H9 (cell line): Measurements from ENCODE around the gene PAFAH1B2. TPM values are rescaled to one million over a fixed set of nuclear protein-coding genes. Genes with fewer than 3 reads are reported as not detected.

Experiments used
- DNase-seq: peaks from one replicate; pipeline ENCODE4 v3.0.0-alpha.2; 2017
- H2AFZ ChIP-seq: one replicate; pipeline ENCODE4 v1.6.1; 2013; ENCODE audit warnings: mild to moderate bottlenecking, low read length, control low read depth, moderate library complexity
- H2AK5ac ChIP-seq: 2 replicates; pipeline ENCODE4 v1.6.1; 2013; ENCODE audit warnings: low read length, control low read depth, mixed read lengths; ENCODE audit not compliant: insufficient read length
- H2BK120ac ChIP-seq: one replicate; pipeline ENCODE4 v1.6.1; 2013; ENCODE audit warnings: low read depth, mild to moderate bottlenecking, low read length, control low read depth, inconsistent platforms; ENCODE audit not compliant: poor library complexity, severe bottlenecking
- H2BK12ac ChIP-seq: 2 replicates; pipeline ENCODE4 v1.6.1; 2013; ENCODE audit warnings: low read length, control low read depth, mixed read lengths, low read depth; ENCODE audit not compliant: insufficient read length
- H2BK15ac ChIP-seq: 2 replicates; pipeline ENCODE4 v1.6.1; 2013; ENCODE audit warnings: low read depth, low read length, control low read depth
- H2BK20ac ChIP-seq: one replicate; pipeline ENCODE4 v1.6.1; 2013; ENCODE audit warnings: low read depth, mild to moderate bottlenecking, low read length, control low read depth, inconsistent platforms; ENCODE audit not compliant: poor library complexity, severe bottlenecking
- H2BK5ac ChIP-seq: 2 replicates; pipeline ENCODE4 v1.6.1; 2013; ENCODE audit warnings: low read length, control low read depth, mixed read lengths; ENCODE audit not compliant: insufficient read length
- H3K14ac ChIP-seq: 2 replicates; pipeline ENCODE4 v1.6.1; 2013; ENCODE audit warnings: low read length, control low read depth; ENCODE audit not compliant: insufficient read depth
- H3K18ac ChIP-seq: 2 replicates; pipeline ENCODE4 v1.6.1; 2013; ENCODE audit warnings: low read depth, mild to moderate bottlenecking, mixed read lengths, low read length, control low read depth; ENCODE audit not compliant: insufficient read length
- H3K23ac ChIP-seq: 2 replicates; pipeline ENCODE4 v1.6.1; 2013; ENCODE audit warnings: low read length, control low read depth, mixed read lengths, low read depth; ENCODE audit not compliant: insufficient read length
- H3K23me2 ChIP-seq: 2 replicates; pipeline ENCODE4 v1.6.1; 2013; ENCODE audit warnings: low read depth, mild to moderate bottlenecking, mixed read lengths, low read length, control low read depth; ENCODE audit not compliant: insufficient read length, poor library complexity, severe bottlenecking
- H3K27ac ChIP-seq: 2 replicates; pipeline ENCODE4 v1.5.1; 2013; ENCODE audit warnings: low read length, control low read depth, mixed read lengths, low read depth; ENCODE audit not compliant: insufficient read length
- H3K27me3 ChIP-seq: 2 replicates; pipeline ENCODE4 v1.6.1; 2013; ENCODE audit warnings: low read length, control low read depth, inconsistent platforms; ENCODE audit not compliant: insufficient read depth
- H3K4ac ChIP-seq: 2 replicates; pipeline ENCODE4 v1.6.1; 2013; ENCODE audit warnings: low read depth, mild to moderate bottlenecking, control low read depth, inconsistent platforms, low read length, moderate library complexity
- H3K4me1 ChIP-seq: 2 replicates; pipeline ENCODE4 v1.6.1; 2013; ENCODE audit warnings: low read length, control low read depth, inconsistent platforms; ENCODE audit not compliant: insufficient read depth
- H3K4me2 ChIP-seq: 2 replicates; pipeline ENCODE4 v1.6.1; 2013; ENCODE audit warnings: low read length, control low read depth, mixed read lengths; ENCODE audit not compliant: insufficient read length, insufficient read depth
- H3K56ac ChIP-seq: 2 replicates; pipeline ENCODE4 v1.6.1; 2013; ENCODE audit warnings: low read depth, mild to moderate bottlenecking, mixed read lengths, low read length, control low read depth; ENCODE audit not compliant: insufficient read length
- H3K79me1 ChIP-seq: 2 replicates; pipeline ENCODE4 v1.6.1; 2013; ENCODE audit warnings: low read depth, mild to moderate bottlenecking, moderate library complexity, low read length, control low read depth, inconsistent platforms; ENCODE audit not compliant: insufficient read depth, poor library complexity, severe bottlenecking
- H3K79me2 ChIP-seq: 2 replicates; pipeline ENCODE4 v1.6.1; 2013; ENCODE audit warnings: low read length, control low read depth, inconsistent platforms; ENCODE audit not compliant: insufficient read depth
- H3K9ac ChIP-seq: 2 replicates; pipeline ENCODE4 v1.6.1; 2013; ENCODE audit warnings: low read length, control low read depth, mixed read lengths; ENCODE audit not compliant: insufficient read length; ENCODE audit errors: extremely low read depth
- H3K9me3 ChIP-seq: one replicate; pipeline ENCODE4 v1.6.1; 2013; ENCODE audit warnings: low read depth, low read length, inconsistent platforms; ENCODE audit not compliant: control insufficient read depth
- H3T11ph ChIP-seq: one replicate; pipeline ENCODE4 v1.6.1; 2013; ENCODE audit warnings: mild to moderate bottlenecking, low read length, control low read depth, inconsistent platforms
- H4K20me1 ChIP-seq: one replicate; pipeline ENCODE4 v1.6.1; 2013; ENCODE audit not compliant: control insufficient read depth, insufficient read length, insufficient read depth
- H4K5ac ChIP-seq: 2 replicates; pipeline ENCODE4 v1.6.1; 2013; ENCODE audit warnings: low read depth, mild to moderate bottlenecking, mixed read lengths, low read length, control low read depth; ENCODE audit not compliant: insufficient read length
- H4K8ac ChIP-seq: replicated peaks from 2 replicates; pipeline ENCODE4 v1.6.1; 2013; ENCODE audit warnings: low read length, control low read depth, mixed read lengths, low read depth; ENCODE audit not compliant: insufficient read length
- H4K91ac ChIP-seq: 2 replicates; pipeline ENCODE4 v1.6.1; 2013; ENCODE audit warnings: low read depth, mild to moderate bottlenecking, moderate library complexity, mixed read lengths, low read length, control low read depth; ENCODE audit not compliant: insufficient read length
- H3K27ac Mint-ChIP-seq, 3 experiments: 2 replicates in 2 of 3; 3 replicates in 1 of 3; pipeline ENCODE4 v1.8.0; 2020 to 2021; ENCODE audit warnings: mixed read lengths in 3 of 3, mild to moderate bottlenecking in 1 of 3, moderate library complexity in 1 of 3
- H3K27me3 Mint-ChIP-seq: 2 replicates; pipeline ENCODE4 v1.8.0; 2021; ENCODE audit warnings: low read depth, mild to moderate bottlenecking, moderate library complexity, mixed read lengths
- H3K36me3 Mint-ChIP-seq, 3 experiments: 2 replicates in 2 of 3; 3 replicates in 1 of 3; pipeline ENCODE4 v1.8.0; 2020 to 2021; ENCODE audit warnings: low read depth in 3 of 3, mixed read lengths in 3 of 3; ENCODE audit not compliant: insufficient read depth in 1 of 3
- H3K4me1 Mint-ChIP-seq, 2 experiments: 2 replicates each; pipeline ENCODE4 v1.8.0; 2020; ENCODE audit warnings: mixed read lengths in 2 of 2
- H3K4me3 Mint-ChIP-seq, 2 experiments: 2 replicates in 1 of 2; 3 replicates in 1 of 2; pipeline ENCODE4 v1.8.0; 2020 to 2021; ENCODE audit warnings: mild to moderate bottlenecking in 2 of 2, mixed read lengths in 2 of 2, moderate library complexity in 1 of 2
- H3K9me3 Mint-ChIP-seq, 2 experiments: 2 replicates in 1 of 2; 3 replicates in 1 of 2; pipeline ENCODE4 v1.8.0; 2020; ENCODE audit warnings: mild to moderate bottlenecking in 2 of 2, mixed read lengths in 2 of 2, moderate library complexity in 1 of 2
- WGBS: extraction: QIAGEN DNeasy Blood & Tissue Kit; methylation state at CpG from one replicate; pipeline ENCODE4 v1.1.7; 2013; ENCODE audit warnings: missing lambda C conversion rate, low lambda C conversion rate, mixed read lengths; ENCODE audit not compliant: insufficient read length; ENCODE audit errors: extremely low coverage; 5-methylcytosine and 5-hydroxymethylcytosine counted together
- total RNA-seq: library from RNA; stranded (reverse); gene quantifications from 2 replicates; pipeline ENCODE4 v1.2.1, GENCODE V29; 2021
- TF ChIP-seq, protein P1 (sequence below): fragments of 200-600 bp; sonication (generic); conservative IDR thresholded peaks from 3 replicates; pipeline ENCODE4 v1.8.0; 2021; ENCODE audit warnings: antibody characterized with exemption, mild to moderate bottlenecking

The PAFAH1B2 gene
- total RNA-seq, 1 experiment from 2014 or later, result 161 TPM

DNA sequence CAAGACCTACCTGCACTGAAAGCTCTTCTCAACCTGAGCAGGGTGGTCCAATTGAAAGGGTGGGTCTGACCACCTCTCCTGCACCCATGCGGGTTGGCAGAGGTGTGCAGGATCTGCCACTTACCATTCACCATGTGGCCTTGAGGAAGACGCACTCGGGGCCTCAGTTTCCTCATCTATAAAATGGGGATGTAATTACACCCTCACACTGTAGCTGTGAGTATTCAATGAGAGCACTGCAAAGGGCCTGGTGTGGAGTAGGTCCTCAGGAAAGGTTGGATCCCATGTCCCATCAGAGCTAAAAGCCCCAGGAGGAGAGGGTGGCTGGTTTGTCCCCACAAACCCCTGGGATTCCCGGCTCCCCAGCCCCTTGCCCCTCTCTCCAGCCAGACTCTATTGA lies 54.5 kb downstream of the PAFAH1B2 start:
- Histone ChIP-seq H2AFZ (no peak overlapping the region), H2BK120ac (no peak overlapping the region), H3K27me3 (no peaks in the 10 kb centered on the region), H2BK20ac (no peak overlapping the region), H3K14ac (peak overlapping the region; percentile 46; the same call in 1 of the 2 replicates), H3K4me2 (peak overlapping the region; percentile 17), H3K4ac (peak overlapping the region; percentile 4; the same call in 1 of the 2 replicates), H3K4me1 (no peaks in the 10 kb centered on the region), H3K18ac (peak overlapping the region; percentile 36), H3K27ac (no peak overlapping the region), H4K20me1 (no peaks in the 10 kb centered on the region), H3K79me2 (peaks cover 3% of the 10 kb centered on the region; the same call in 1 of the 2 replicates), H4K91ac (no peak overlapping the region), H4K8ac (no peak overlapping the region), H3K23me2 (peaks cover 8% of the 10 kb centered on the region), H2BK12ac (no peak overlapping the region), H2BK15ac (no peak overlapping the region), H3K56ac (no peak overlapping the region), H3T11ph (no peak overlapping the region), H3K79me1 (no peaks in the 10 kb centered on the region), H3K23ac (no peak overlapping the region), H2BK5ac (no peak overlapping the region), H2AK5ac (no peak overlapping the region), H3K9me3 (no peaks in the 10 kb centered on the region), H3K9ac (peak overlapping the region; percentile 12), H4K5ac (no peak overlapping the region)
- TF ChIP-seq, protein P1, sequence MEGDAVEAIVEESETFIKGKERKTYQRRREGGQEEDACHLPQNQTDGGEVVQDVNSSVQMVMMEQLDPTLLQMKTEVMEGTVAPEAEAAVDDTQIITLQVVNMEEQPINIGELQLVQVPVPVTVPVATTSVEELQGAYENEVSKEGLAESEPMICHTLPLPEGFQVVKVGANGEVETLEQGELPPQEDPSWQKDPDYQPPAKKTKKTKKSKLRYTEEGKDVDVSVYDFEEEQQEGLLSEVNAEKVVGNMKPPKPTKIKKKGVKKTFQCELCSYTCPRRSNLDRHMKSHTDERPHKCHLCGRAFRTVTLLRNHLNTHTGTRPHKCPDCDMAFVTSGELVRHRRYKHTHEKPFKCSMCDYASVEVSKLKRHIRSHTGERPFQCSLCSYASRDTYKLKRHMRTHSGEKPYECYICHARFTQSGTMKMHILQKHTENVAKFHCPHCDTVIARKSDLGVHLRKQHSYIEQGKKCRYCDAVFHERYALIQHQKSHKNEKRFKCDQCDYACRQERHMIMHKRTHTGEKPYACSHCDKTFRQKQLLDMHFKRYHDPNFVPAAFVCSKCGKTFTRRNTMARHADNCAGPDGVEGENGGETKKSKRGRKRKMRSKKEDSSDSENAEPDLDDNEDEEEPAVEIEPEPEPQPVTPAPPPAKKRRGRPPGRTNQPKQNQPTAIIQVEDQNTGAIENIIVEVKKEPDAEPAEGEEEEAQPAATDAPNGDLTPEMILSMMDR, result no peak
- peaks cover 3 to 21% (median 12%) of the 10 kb centered on the region in 3 experiments; a peak in 6 of 7 replicates for H3K36me3 Mint-ChIP-seq
- H3K9me3 Mint-ChIP-seq, result peaks cover 0 to 3% of the 10 kb centered on the region in 2 experiments; a peak in 1 of 5 replicates
- peaks cover 34 to 36% of the 10 kb centered on the region in 2 experiments for H3K4me1 Mint-ChIP-seq
- DNase-seq, result no peak
- no peaks in the 10 kb centered on the region for H3K27me3 Mint-ChIP-seq
- no CpG with 5 or more reads among the region's 4 CpGs for WGBS
- H3K27ac Mint-ChIP-seq, result peak overlapping the region; percentile 59 to 91 (median 86); a peak in 6 of 7 replicates
- H3K4me3 Mint-ChIP-seq, result peak overlapping the region; percentile 70 to 74
